OCI-LY7 (cell line): ENCODE data around the gene CNIH2.

Experiments
- EZH2phosphoT487 ChIP-seq: fragments of 200-600 bp; sonication (generic); IDR thresholded peaks from 2 replicates; pipeline ENCODE4 v1.6.1; 2018; ENCODE audit warnings: low read depth, borderline replicate concordance, mild to moderate bottlenecking, mixed run types, antibody characterized with exemption, low read length, moderate library complexity, mixed read lengths
- TF ChIP-seq, protein P1 (sequence below): fragments of 200-600 bp; sonication (generic); conservative IDR thresholded peaks from 2 replicates; pipeline ENCODE4 v1.5.1; 2014; ENCODE audit warnings: mild to moderate bottlenecking, antibody characterized with exemption, low read length, moderate library complexity, mixed read lengths

DNA sequence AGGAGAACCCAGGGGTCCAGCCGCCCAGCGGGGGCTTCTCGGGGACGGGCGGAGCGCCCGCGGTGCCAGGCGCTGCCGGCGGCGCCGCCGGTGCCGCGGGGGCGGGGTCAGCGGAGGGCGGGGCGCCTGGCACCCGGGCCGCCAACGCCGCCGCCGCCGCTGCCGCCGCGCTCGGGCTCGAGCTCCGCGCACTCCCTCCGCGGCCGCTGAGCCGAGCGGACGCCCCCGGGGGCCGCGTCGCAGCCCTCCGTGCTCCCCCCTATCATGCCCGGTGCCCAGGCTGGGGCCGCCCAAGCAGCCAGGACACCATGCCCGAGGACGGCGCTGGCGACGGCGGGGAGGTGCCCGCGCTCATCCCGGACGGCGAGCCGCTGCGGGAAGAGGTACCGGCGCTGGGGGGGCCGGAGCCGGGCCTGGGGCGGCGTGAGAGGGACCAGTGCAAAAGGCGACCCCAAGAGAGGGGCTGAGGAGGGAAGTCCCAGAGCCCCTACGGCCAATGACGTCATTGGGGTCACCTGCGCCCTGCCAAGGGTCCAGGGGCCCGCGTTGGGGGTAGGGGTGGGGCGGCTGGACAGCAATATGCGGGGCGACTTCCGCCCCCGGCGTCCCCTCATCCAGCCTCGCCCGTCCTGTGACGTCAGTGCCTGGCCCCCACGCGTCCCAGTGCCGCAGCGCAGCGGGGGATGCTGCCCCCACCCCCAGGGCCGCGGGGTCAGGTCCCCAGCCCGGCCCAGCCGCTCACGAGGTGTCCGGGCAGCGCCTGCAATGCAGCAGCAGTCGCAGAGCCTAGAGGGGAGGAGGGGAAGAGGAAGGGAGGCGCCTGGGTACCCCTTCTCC is 13.9 kb downstream of the CNIH2 start, which contains the start of gene TMEM151A:
- TF ChIP-seq, protein P1, sequence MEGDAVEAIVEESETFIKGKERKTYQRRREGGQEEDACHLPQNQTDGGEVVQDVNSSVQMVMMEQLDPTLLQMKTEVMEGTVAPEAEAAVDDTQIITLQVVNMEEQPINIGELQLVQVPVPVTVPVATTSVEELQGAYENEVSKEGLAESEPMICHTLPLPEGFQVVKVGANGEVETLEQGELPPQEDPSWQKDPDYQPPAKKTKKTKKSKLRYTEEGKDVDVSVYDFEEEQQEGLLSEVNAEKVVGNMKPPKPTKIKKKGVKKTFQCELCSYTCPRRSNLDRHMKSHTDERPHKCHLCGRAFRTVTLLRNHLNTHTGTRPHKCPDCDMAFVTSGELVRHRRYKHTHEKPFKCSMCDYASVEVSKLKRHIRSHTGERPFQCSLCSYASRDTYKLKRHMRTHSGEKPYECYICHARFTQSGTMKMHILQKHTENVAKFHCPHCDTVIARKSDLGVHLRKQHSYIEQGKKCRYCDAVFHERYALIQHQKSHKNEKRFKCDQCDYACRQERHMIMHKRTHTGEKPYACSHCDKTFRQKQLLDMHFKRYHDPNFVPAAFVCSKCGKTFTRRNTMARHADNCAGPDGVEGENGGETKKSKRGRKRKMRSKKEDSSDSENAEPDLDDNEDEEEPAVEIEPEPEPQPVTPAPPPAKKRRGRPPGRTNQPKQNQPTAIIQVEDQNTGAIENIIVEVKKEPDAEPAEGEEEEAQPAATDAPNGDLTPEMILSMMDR: no peak
- no peak for TF ChIP-seq EZH2phosphoT487
